GM12801 (cell line): Measurements from ENCODE around the gene CLTC.

ENCODE experiments used
- TF ChIP-seq, protein P1 (sequence below): IDR thresholded peaks from one replicate; pipeline ENCODE4 v1.5.1; 2011; ENCODE audit warnings: control low read depth; ENCODE audit not compliant: insufficient read length; ENCODE audit errors: extremely low read depth

CLTC gene

GRCh38 chr17:59626756-59627155, 7.1 kb downstream of the CLTC start:
- TF ChIP-seq, protein P1, sequence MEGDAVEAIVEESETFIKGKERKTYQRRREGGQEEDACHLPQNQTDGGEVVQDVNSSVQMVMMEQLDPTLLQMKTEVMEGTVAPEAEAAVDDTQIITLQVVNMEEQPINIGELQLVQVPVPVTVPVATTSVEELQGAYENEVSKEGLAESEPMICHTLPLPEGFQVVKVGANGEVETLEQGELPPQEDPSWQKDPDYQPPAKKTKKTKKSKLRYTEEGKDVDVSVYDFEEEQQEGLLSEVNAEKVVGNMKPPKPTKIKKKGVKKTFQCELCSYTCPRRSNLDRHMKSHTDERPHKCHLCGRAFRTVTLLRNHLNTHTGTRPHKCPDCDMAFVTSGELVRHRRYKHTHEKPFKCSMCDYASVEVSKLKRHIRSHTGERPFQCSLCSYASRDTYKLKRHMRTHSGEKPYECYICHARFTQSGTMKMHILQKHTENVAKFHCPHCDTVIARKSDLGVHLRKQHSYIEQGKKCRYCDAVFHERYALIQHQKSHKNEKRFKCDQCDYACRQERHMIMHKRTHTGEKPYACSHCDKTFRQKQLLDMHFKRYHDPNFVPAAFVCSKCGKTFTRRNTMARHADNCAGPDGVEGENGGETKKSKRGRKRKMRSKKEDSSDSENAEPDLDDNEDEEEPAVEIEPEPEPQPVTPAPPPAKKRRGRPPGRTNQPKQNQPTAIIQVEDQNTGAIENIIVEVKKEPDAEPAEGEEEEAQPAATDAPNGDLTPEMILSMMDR, result no peak

DNA sequence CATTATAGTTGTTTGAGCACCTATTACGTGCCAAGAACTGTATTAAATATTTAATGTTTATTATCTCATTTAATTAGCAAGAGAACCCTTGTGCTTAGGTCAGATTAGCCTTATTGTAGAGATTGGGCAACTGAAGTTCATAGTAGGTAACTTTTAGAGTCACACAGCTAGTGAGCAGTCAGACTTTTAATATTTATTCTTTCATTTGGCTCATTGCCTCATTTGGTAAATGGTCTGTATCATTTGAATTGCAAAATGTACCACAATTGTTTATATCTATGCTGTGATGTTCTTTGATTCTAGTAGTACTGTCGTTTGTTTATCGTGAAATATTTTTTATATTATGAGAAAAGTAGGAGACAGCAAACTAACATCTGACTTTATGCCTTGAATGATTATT, 7.6 kb downstream of the CLTC start:
- TF ChIP-seq, protein P1, result no peak

DNA sequence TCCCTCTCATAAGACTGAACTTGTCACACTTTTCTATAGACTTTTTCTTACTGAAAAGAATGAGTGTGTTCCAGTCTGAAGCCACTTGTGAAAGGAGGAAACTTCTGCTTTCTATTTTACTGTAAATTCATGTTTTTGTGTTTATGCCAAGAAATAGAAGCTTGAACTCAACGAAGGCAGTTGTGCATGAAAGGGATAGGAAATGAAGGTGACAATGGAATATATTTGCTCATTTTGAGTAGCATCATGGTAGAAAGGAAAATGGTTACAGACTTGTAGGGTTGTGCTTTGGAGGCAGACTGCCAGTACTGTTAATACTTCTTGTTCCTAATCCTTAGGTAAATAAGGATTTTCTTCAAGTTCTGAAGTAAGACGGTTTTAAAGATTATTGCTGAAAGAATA, 8.1 kb downstream of the CLTC start:
- TF ChIP-seq, protein P1, result no peak

DNA sequence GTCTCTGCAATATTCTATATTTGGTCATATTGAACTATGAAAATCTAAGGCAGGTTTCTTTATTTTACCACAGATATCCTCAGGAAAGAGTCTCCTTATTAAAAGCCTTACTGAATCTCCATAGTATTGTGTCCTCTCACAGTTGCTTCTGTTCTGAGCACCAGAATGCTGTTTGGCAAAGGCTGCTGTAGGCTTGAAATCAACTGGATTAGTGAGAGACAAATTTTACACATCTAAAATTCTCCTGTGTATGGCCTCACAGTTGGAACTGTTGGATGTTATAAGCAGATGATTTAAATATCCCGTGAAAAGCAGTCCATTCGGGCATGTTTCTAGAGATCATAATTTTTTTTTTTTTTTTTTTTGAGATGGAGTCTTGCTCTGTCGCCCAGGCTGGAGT, 9.5 kb downstream of the CLTC start:
- TF ChIP-seq, protein P1, result no peak

DNA sequence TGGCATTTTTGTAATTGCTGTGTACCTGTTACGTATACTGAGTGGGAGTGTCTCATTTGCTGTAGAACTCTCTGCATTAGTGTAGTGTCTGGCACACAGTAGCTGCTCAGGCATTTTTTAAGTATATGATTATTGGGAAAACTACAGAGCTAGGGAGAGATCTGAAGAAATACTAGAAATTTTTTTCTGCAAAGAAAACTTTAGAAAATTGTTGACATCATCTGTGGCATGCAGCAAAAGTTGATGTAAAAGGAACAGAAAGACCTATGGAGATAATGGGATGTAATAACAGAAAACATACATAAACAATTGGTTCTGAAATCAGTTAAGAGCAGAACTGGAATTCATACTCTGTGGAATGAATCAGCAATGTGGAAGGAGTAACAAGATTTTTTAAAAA, 11.6 kb downstream of the CLTC start:
- TF ChIP-seq, protein P1, result no peak

DNA sequence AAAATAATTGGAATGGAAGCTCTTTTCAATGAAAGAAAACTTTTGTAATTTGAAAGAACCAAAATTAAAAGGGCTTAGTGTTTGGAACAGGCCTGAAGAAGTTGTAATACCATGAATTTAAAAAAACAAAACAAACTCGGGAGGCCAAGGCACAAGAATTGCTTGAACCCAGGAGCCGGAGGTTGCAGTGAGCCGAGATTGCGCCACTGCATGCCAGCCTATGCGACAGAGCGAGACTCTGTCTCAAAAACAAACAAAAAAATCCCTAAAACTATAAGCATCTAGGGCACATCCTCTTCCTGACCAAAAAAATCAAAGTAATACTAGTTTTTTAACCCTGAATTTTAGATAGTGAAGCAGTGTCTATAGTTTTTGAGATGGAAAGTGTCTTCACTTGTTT, 12.7 kb downstream of the CLTC start:
- TF ChIP-seq, protein P1, result no peak

DNA sequence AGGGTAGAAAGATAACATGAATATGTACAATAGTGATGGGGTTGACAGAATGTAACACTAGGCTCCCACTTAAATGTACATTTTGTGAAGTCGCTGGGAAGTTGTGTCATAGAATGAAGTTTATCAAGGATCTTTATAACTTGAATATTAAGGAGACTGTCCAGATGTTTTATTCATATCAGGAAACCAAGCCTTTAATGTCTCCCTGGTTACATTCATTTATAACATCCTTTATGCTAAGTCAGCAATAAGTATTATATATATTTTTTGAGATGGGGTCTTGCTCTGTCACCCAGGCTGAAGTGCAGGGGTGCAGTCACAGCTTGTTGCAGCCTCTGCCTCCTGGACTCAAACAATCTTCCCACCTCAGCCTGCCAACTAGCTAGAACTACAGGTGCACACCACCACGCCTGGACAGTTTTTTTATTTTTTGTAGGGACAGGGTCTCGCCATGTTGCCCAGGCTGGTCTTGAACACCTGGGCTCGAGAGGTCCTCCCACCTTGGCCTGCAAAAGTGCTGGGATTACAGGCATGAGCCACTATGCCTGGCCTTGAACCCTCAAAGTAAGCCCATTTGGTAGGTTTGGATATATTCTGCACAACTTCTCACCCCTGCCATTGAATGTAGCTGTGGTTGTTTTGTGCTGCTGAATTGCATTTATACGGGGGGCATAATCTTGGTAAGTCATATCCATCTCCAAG, 14.1 kb downstream of the CLTC start:
- TF ChIP-seq, protein P1, result no peak
